Activated T-cell treated with anti-CD3 and anti-CD28 coated beads, Interleukin-2, amount 50 U/mL, for 1 hour (primary cell): Measurements from ENCODE around the gene NPHP4.

Source experiments
- DNase-seq: peaks from one replicate; pipeline ENCODE4 v3.0.0-alpha.2; 2020

Gene NPHP4

DNA sequence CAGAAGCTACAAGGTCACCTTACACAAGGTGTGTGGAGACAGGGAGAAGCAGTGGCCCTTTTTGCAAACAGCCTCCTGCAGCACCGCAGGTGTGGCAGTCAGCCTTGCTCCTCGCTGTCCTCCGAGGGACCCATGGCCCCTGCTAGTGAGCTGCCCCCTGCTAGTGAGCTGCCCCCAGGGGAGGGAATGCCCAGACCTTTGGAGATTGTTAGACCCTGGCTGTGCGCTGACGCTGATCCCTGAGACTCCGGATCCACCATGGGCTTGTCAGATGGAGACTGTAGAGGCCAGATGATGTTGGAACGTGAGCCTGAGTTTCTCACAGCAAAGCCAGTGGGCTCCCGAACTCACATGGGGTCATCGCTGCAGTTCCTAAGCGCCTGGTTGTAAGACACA is 172.2 kb downstream of the NPHP4 start:
- no peak for DNase-seq

DNA sequence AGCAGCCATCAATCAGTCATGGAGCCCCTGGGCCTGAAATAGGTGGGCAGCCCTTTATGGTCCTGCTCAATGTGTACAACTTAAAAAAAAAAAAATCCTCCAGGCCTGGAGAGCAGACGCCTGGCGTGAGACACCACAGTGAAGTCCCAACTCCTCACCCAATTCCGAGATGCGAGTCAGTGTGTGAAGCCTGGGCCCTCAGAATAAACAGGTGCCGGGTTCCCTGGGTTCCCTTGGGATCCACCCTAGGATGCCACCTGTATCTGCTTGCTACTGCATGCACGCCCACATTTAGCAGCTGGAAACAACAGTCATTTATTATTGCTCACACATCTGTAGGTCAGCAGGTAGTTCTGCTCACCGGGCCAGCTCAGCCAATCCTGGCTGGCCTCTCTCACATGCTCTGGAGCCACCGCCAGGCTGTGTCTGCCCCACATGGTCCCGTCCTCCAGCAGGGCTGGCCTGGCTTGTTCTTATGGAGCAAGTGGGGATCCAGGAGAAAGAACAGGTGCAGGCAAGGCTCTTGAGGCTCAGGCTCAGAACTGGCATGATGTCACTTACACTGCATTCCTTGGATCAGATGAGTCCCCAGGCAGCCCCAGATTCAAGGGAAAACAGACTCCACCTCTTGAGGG is 172.7 kb downstream of the NPHP4 start:
- DNase-seq: no peak

DNA sequence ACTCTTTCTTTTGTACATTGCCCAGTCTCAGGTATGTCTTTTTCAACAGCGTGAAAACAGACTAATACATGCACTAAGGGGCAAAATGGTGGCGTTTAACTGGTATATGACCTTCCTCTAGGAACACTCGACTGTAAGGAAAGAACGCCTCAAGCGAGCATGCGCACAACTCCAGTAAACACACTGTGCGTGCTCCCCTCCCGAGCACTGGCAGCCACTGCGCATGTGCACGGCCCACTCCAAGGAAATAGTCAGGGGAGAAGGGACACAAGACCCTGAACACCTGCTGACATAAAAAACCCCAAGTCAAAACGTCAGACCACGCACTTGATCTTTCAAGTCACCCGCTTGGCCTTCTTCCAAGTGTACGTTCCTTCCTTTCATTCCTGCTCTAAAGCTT is 173.5 kb downstream of the NPHP4 start:
- no peak for DNase-seq

DNA sequence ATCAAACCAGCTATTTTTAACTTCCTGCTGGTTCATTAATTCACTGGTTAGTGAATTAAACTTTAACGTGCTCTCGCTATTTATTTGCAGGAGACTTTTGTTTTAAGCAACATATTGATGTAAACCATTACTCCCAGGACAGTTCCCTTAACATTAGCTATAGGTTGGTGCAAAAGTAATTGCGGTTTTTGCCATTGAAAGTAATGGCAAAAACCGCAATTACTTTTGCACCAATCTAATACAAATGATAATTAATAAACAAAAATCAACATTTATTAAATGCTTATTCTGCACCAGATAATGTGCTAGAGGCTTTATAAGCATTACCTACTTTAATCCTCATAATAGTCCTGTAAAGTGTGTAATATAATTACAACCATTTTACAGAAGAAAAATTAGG is 176.5 kb downstream of the NPHP4 start:
- no peak for DNase-seq

DNA sequence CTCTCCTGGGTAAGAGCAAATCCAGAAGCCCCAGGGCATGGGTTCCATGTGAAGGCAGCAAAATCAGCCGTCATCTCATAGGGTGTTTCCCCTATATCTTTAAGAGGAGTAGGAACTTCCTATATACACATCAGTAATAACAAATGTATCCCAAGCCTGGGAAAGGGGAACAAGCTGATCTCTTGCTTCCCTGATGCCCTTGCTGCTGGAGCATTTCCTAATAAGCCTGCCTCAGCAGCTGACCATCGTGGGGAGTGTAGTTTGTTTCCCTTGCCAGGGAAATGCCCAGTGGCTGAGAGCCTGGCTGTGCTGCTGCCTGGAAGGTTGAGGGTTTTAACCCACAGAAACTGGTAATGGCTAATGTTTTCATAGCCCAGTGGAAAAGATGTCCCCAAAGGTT is 177.0 kb downstream of the NPHP4 start:
- no peak for DNase-seq

DNA sequence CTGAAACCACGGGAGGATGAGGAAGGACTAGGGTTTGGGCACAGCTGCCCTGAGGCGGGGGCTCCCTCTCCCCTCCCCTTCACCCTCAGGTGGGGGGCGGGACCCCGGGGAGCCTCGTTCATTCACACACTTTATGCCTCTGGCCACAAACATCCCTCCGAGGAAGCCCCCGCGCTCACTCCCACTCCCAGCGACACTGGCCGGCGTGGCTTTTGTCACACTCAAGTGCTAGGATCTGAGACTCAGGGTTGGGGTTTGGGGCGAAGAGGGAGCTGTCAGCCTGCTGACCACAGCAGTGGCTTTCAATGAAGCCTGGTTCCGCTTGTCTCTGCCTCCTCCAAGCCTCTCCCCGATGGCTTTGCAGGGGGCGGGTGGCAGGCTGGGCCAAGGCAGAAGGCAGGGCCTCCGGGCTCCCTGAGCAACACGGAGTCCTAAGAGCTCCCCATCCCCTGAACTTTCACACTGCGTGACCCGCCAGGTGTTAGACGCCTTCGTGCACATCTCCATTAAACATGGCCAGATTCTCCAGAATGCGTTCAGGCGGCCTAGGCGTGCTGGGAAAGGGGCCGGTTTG is 178.1 kb downstream of the NPHP4 start:
- no peak for DNase-seq

DNA sequence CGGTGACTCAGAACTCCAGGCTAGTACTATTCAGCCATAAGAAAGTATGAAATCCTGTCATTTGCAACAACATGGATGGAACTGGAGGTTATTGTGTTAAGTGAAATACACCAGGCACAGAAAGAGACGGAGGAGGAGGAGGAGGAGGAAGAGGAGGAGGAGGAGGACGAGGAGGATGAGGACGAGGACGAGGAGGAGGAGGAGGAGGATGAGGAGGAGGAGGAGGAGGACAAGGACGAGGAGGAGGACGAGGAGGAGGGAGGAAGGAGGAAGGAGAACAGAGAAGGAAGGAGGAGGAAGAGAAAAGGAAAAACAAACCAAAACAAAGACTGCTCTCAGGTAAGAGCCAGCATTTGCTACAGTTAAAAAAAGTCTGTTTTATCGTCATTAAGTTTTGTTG is 178.7 kb downstream of the NPHP4 start:
- DNase-seq: no peak
